HG03469 (cell line): ENCODE measurements around the gene SSPN.

ENCODE experiments used
- ATAC-seq: cut with Tn5 transposase; IDR thresholded peaks from one replicate; pipeline ENCODE4 v1.9.1; 2021; ENCODE audit warnings: mild to moderate bottlenecking, moderate library complexity, moderate number of reproducible peaks; ENCODE audit not compliant: unreplicated experiment

Gene SSPN, protein sequence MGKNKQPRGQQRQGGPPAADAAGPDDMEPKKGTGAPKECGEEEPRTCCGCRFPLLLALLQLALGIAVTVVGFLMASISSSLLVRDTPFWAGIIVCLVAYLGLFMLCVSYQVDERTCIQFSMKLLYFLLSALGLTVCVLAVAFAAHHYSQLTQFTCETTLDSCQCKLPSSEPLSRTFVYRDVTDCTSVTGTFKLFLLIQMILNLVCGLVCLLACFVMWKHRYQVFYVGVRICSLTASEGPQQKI

GRCh38 chr12:26195250-26195640 is at the start of gene SSPN:
Gene SSPN, plus strand, starts transcription at chr12:26195573. Its CDS starts 100 bp downstream, at chr12:26195673.
- ATAC-seq = no peak

GRCh38 chr12:26148291-26148690 is 47.1 kb upstream of the SSPN start:
- ATAC-seq = no peak

- no peak for ATAC-seq
These were observed 45.3 kb upstream of the SSPN start for GRCh38 chr12:26149968-26150500.

DNA sequence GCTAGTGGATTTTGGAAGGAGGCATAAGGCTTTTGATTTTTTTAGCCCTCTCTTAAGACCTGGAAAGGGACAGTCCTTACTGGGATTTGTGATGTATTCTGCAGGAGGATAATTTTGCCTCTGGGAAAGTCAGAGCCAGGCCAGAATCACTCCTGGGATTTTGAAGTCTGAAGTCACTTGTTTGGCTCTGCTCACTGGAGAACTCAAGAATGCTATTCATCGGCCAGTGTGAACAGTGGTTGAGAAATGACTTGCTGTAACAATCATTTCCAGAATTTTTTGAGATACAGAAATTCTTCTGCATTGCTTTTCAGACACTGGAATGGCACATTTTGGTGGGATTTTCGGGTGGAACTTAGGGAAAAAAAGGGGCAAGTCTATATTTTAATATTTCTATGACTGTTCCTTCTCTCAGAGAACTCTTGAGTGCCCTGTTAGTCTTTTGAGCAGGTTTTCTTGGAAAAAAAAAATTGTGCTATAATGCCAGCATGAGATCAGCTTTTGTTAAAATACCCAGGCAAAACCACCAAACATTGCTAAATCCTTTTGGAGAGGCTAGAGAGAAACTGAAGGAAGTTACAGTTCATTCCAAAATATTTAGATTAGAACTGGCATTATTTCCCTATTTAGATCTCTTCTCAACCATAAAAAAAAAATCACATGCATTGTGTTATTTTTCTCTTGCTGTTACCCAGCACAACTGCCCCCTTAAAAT is 44.5 kb upstream of the SSPN start:
- no peak for ATAC-seq

- ATAC-seq = no peak
These were observed 42.8 kb upstream of the SSPN start for GRCh38 chr12:26152507-26153102.

- ATAC-seq = no peak
These were observed 41.8 kb upstream of the SSPN start for GRCh38 chr12:26153421-26154154.

DNA sequence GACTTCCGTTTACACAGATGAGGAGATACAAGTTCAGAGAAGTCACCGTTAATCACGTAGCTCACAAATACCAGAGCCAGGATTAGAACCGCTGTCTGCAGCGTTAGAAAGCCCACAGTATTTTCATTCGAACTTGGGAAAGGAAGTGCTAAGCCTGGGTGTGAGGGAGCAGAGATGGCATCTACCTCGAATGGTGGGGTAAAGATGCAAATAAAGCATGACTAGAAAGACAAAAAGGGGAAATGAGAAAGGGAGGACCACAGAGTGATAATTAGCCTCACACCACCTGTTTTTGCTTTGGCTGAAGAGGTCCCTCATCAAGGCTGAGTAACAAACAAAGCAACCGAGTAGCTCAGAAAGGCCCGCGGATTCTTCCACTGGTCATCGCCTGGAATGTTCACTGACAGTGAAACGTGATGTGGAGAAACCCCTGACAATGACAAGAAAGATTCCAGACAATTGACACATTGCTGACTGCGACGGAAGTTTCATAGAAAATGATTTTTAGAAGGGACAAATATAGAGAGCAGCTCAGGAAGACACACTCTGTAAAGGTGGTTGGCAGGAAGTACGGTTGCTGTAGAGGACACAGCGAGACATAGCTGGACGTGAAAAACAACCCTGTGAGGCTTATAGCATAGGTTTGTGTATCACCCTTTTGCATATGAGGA is 39.0 kb upstream of the SSPN start:
- ATAC-seq = peak; percentile 84

DNA sequence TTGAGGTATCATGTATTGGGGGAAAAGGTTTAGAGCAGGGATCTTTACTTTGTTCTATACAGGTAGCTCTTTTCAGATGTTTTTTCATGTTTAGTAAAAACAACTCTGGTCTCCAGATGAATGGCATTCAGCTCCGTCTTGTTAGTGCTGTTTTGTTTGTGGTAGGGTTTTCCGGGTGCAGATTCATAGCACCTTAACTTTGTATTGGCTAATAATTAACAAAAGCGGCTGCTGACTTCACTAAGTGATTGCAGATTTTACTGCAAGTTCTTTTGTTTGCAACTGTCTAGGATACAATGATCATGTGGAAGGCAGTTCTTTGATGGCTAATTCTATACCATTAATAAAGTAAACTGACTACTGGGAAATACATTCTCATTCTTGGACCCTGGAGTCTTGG is 38.4 kb upstream of the SSPN start:
- no peak for ATAC-seq

DNA sequence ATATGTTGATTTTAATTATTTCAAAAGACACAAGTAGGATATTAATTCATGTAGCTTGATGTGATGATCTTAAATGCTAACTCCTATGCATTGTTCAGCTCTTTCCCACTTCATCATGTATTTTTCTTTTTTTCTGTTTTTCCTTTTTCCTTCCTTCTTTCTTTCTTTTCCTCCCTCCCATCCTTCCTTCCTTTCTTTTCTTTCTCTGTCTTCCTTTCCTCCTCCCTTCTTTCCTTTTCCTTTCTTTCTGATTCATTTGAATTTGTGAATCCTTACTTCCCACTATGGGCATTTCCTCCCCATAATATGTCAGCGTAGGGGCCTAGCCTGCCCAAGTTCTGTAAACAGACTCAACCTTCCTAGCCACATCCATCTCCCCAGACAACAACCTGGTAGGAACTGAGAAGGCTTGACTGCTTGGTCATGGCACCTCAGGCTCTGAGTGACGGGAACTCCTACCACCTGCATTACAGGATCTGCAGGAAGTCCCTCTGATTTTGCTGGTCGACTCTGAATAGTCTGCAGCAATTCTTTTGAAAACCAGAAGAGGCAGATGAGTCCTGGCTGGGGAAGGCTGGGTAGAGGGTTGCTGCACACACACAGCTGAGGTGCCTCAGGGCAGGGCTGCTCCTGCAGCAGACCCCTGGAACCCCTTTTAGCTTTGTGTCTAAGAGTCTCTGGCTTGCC is 37.2 kb upstream of the SSPN start:
- ATAC-seq = no peak

DNA sequence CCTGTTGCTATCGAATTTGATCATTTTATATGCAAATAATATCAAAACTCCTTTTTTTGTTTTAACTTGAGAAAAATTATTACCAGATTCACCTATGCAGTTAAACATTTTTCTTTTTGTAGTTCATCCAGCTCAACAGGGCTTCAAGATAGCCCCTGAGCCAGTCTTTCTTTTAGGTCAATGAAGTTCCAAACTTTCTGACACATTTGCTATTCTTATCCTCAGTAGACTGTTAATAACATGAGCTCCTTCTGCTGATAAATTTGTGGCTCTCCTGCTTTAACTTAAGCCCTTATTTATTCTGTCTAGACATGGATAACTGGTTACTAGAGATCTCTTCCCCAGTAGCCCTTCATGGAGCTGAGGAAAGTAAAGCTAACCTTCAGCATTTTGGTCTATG is 33.2 kb upstream of the SSPN start:
- ATAC-seq = no peak

DNA sequence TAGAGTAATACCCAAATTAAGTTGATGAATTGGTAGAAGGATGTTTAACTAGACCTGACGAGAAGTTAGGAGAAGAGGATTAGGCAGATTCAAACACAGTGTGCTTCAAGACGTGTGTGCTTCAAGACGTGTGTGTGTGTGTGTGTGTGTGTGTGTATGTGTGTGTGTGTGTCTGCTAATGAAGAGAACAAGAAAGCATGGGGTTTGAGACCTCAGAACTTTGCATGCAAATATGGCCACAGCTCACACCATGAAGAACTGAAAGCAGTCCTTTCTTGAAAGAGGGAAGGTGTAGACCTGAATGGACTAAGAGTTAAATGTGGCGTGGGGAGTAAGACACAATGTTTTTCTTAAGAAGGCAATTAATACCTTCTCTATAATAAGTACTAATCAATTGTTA is 32.5 kb upstream of the SSPN start:
- peak; percentile 89 for ATAC-seq

GRCh38 chr12:26164118-26164517 is 31.3 kb upstream of the SSPN start:
- ATAC-seq = no peak

- ATAC-seq = no peak
These were observed 23.4 kb upstream of the SSPN start for GRCh38 chr12:26172013-26172412.

GRCh38 chr12:26172539-26172938 is 22.8 kb upstream of the SSPN start:
- no peak for ATAC-seq

DNA sequence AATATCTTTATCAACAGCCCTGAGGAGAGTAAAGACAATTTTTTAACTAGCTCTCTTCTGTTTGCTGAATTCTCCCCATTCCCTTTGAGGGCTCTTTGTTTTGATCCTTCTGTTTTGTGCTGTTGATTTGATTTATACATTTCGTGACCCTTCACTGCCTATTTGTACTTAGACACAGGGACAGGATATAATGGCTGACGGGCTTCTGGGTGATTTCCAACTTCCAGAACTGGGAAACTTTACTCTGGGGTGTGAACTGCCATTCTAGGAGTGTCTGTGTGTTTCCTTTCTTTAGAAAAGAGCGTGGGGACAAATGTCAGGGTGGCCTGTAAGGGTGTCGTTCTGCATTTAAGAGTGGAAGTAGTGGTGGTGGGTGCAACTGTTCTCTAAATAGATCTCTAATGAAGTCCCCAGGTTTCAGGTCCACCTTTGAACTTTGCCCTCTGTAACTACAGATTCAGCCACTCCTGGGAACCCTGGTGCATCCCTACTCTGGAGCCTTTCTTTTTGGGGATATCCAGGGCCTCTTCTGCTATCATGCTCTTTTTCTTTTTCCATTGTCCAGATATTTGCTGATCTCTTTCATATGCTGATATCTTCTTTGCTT is 22.3 kb upstream of the SSPN start:
- no peak for ATAC-seq

- no peak for ATAC-seq
These were observed 18.6 kb upstream of the SSPN start for GRCh38 chr12:26176725-26177124.

GRCh38 chr12:26177283-26177682 is 18.1 kb upstream of the SSPN start:
- ATAC-seq = no peak

DNA sequence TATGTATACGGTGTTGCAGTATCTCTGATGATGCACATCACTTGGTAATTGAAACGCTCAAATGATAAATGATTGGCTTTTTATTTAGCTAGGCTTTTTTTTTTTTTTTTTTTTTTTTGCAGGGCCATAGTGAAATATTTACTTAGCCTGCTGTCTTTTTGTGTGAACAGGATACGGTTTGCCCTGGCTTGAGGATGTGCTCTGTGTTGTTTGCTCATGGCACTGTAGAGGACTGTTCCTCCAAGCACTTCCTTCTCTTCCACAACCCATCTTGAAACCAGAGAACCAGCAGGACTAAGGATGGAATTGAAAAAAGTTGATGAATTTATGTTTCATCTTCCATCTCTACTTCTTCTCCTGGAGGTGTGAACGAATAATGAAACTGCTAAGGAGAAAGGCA is 15.5 kb upstream of the SSPN start:
- ATAC-seq = no peak

DNA sequence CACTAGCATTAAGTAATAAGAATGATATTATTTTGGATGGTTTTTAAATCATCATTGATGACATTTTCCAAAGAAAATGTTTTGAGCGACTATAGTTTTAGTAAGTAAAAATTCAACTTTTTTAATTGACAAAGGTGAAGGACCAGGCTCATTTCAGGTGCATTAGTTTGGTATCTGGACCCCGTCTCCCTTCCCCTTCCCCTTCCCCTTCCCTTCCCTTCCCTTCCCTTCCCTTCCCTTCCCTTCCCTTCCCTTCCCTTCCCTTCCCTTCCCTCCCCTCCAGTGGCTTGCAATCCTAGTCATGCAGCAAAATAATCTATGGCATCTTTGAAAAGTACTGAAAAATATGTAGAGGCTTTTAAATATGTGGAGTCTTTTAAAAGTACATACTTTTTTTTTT is 13.0 kb upstream of the SSPN start:
- no peak for ATAC-seq
